ENCODE data around the gene ZNF780B. TPM values are rescaled to one million over a fixed set of nuclear protein-coding genes. Genes with fewer than 3 reads are reported as not detected.

ZNF780B gene
- polyA plus RNA-seq, 5 donors: 15.5 to 40.6 (median 34.7) TPM

- no peak for DNase-seq
Observed at GRCh38 chr19:39983695-39984300, 72.2 kb downstream of the ZNF780B start.

GRCh38 chr19:39982883-39983282 lies 73.1 kb downstream of the ZNF780B start:
- no peak for DNase-seq

Other genes starting within 250 kb of the ZNF780B start
- 10 to 100 TPM; 23.8 to 30.9 (median 25.3) TPM for gene DYRK1B, start 222.1 kb downstream of the ZNF780B start, polyA plus RNA-seq (ENCODE audit: insufficient read depth in 1 of 5, insufficient read length in 5 of 5, low replicate concordance in 1 of 5)
- 100 to 1,000 TPM; 290 to 390 (median 350) TPM for gene FBL, start 209.9 kb downstream of the ZNF780B start, polyA plus RNA-seq (ENCODE audit: insufficient read depth in 1 of 5, insufficient read length in 5 of 5, low replicate concordance in 1 of 5)
- 10 to 100 TPM in 2 of 5 donors, 1 to 10 TPM in 3; 5.6 to 15.3 (median 8.2) TPM for gene FCGBP, start 121.6 kb downstream of the ZNF780B start, polyA plus RNA-seq (ENCODE audit: insufficient read depth in 1 of 5, insufficient read length in 5 of 5, low replicate concordance in 1 of 5)
- 10 to 100 TPM; 49.7 to 72.4 (median 52.7) TPM for gene PSMC4, start 85.1 kb downstream of the ZNF780B start, polyA plus RNA-seq (ENCODE audit: insufficient read depth in 1 of 5, insufficient read length in 5 of 5, low replicate concordance in 1 of 5)
- 10 to 100 TPM in 1 of 5 donors, 1 to 10 TPM in 4; 4.9 to 11.4 (median 8.2) TPM for gene ZNF546, start 59.2 kb downstream of the ZNF780B start, polyA plus RNA-seq (ENCODE audit: insufficient read depth in 1 of 5, insufficient read length in 5 of 5, low replicate concordance in 1 of 5)
- gene ZNF780A, start 34.7 kb upstream of the ZNF780B start, polyA plus RNA-seq (ENCODE audit: insufficient read depth in 1 of 5, insufficient read length in 5 of 5, low replicate concordance in 1 of 5): 10 to 100 TPM; 11.3 to 17.7 (median 16.4) TPM
- gene MAP3K10, start 135.2 kb upstream of the ZNF780B start, polyA plus RNA-seq (ENCODE audit: insufficient read depth in 1 of 5, insufficient read length in 5 of 5, low replicate concordance in 1 of 5): 10 to 100 TPM in 4 of 5 donors, 1 to 10 TPM in 1; 8.4 to 16.9 (median 12.1) TPM
- under 1 TPM in 3 of 5 donors, not detected in 2; 0.12 to 0.31 (median 0.17) TPM for gene TTC9B, start 162.2 kb upstream of the ZNF780B start, polyA plus RNA-seq (ENCODE audit: insufficient read depth in 1 of 5, insufficient read length in 5 of 5, low replicate concordance in 1 of 5)
- under 1 TPM; 0.25 to 0.78 (median 0.50) TPM for gene CCNP, start 170.5 kb upstream of the ZNF780B start, polyA plus RNA-seq (ENCODE audit: insufficient read depth in 1 of 5, insufficient read length in 5 of 5, low replicate concordance in 1 of 5)
- gene AKT2, start 229.1 kb upstream of the ZNF780B start, polyA plus RNA-seq (ENCODE audit: insufficient read depth in 1 of 5, insufficient read length in 5 of 5, low replicate concordance in 1 of 5): 100 to 1,000 TPM; 126 to 177 (median 173) TPM